Right atrium auricular region (tissue), 2 donors: Measurements from ENCODE around the gene PLEKHM3. TPM values are rescaled to one million over a fixed set of nuclear protein-coding genes. Genes with fewer than 3 reads are reported as not detected.
A peak's percentile ranks its signal among the peaks of the same experiment; 100 is the strongest.
"Not testable (repeated sequence)": the region's sequence is repeated elsewhere in the genome, so short reads cannot be mapped to it uniquely, and the experiment has no call there.

Source experiments
- DNase-seq: peaks from one replicate; pipeline ENCODE4 v3.0.0-alpha.2; 2019; ENCODE audit warnings: low spot score
- H3K27ac ChIP-seq, 2 donors: fragments of 200-600 bp; sonication (generic); 1 replicate in 1 of 2; 2 replicates in 1 of 2; pipeline ENCODE4 v1.5.1; 2016 to 2019
- H3K27me3 ChIP-seq, 2 donors: fragments of 200-600 bp; sonication (generic); one replicate each; pipeline versions ENCODE4 v1.5.1 to v1.6.0; 2017 to 2019
- H3K36me3 ChIP-seq: fragments of 200-600 bp; sonication (generic); one replicate; pipeline ENCODE4 v1.5.1; 2016
- H3K4me1 ChIP-seq, 2 donors: fragments of 200-600 bp; sonication (generic); one replicate each; pipeline versions ENCODE4 v1.5.1 to v1.6.0; 2017 to 2019
- H3K4me3 ChIP-seq, 2 donors: fragments of 200-600 bp; sonication (generic); 1 replicate in 1 of 2; 2 replicates in 1 of 2; pipeline ENCODE4 v1.5.1; 2017 to 2019; ENCODE audit warnings: mild to moderate bottlenecking in 1 of 2, moderate library complexity in 1 of 2
- H3K9me3 ChIP-seq, 2 donors: fragments of 200-600 bp; sonication (generic); one replicate each; pipeline ENCODE4 v1.5.1; 2019
- total RNA-seq, 2 donors: library from RNA; depleted of rRNA; stranded (reverse); fragments of >200 nt; gene quantifications; one replicate each; pipeline ENCODE4 v1.1.0, GENCODE V29; 2016
- TF ChIP-seq, protein P1 (sequence below), 2 donors: fragments of 200-600 bp; sonication (generic); IDR thresholded peaks; one replicate each; pipeline ENCODE4 v1.5.1; 2019; ENCODE audit warnings: antibody characterized with exemption in 2 of 2

The PLEKHM3 gene
- total RNA-seq, 2 donors from 2014 or later, result 14.9 to 20.0 TPM

DNA sequence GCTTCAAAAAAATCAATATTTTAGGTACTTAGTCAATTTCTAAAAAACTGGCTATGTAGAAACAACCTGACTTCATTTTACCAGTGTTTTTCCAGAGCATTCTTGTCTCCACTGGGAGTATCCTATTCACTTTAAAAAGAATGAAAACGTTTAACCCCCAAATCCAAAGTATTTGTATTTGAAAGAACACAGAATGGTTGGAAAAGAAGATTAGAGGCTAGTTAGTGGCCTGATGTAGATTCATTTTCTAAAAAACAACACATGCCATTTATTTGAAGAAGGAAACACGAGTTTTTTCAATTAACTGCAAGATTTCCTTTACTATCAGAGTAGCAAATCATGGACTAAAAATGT is 74.6 kb downstream of the PLEKHM3 start:
- H3K36me3 ChIP-seq, result no peaks in the 10 kb centered on the region
- H3K27ac ChIP-seq, result no peak overlapping the region
- peaks cover 0 to 14% of the 10 kb centered on the region in 2 donors for H3K4me1 ChIP-seq
- DNase-seq, result no peak
- H3K9me3 ChIP-seq, result no peaks in the 10 kb centered on the region
- TF ChIP-seq, protein P1, sequence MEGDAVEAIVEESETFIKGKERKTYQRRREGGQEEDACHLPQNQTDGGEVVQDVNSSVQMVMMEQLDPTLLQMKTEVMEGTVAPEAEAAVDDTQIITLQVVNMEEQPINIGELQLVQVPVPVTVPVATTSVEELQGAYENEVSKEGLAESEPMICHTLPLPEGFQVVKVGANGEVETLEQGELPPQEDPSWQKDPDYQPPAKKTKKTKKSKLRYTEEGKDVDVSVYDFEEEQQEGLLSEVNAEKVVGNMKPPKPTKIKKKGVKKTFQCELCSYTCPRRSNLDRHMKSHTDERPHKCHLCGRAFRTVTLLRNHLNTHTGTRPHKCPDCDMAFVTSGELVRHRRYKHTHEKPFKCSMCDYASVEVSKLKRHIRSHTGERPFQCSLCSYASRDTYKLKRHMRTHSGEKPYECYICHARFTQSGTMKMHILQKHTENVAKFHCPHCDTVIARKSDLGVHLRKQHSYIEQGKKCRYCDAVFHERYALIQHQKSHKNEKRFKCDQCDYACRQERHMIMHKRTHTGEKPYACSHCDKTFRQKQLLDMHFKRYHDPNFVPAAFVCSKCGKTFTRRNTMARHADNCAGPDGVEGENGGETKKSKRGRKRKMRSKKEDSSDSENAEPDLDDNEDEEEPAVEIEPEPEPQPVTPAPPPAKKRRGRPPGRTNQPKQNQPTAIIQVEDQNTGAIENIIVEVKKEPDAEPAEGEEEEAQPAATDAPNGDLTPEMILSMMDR (IDR thresholded peaks at IDR 0.05), result no peak
- H3K4me3 ChIP-seq, result no peak overlapping the region
- H3K27me3 ChIP-seq, result no peaks in the 10 kb centered on the region

DNA sequence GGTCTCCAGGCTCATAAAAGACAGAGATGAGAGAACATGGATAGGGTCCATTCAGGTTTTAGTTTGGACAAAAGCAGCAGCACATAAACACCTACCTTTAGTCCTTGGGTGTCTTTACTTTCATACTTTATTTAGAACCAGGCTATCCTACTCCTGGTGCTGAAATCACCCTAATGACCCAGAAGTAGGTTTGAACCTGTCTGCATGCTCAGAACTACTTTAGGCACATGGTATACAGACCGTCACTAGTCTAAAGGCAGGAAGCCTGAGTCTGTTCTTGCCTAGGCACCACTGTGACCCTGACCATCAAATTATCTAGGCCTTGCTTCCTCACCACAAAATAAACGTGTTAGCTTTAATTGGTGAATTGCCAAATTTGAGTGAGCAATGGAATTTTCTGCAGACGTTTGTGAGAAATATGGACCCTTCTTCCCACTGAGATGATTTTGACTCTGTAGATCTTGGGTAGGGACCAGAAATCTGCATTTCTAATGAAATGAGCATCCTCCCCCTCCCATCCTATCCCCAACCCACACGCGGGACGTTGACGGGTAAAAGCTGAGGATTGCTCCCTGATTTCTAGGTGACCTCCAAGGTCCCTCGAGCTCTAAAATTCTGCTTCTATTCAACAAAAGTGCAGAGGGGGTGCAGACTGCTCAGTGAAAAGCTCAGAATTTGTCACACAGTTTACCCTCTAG is 75.1 kb downstream of the PLEKHM3 start:
- peaks cover 4% of the 10 kb centered on the region for H3K36me3 ChIP-seq
- peaks cover 0 to 14% of the 10 kb centered on the region in 2 donors for H3K4me1 ChIP-seq
- DNase-seq, result no peak
- TF ChIP-seq, protein P1 (IDR thresholded peaks at IDR 0.05), result no peak
- no peaks in the 10 kb centered on the region for H3K9me3 ChIP-seq
- no peaks in the 10 kb centered on the region for H3K27me3 ChIP-seq
- H3K27ac ChIP-seq, result no peak overlapping the region
- no peak overlapping the region for H3K4me3 ChIP-seq

DNA sequence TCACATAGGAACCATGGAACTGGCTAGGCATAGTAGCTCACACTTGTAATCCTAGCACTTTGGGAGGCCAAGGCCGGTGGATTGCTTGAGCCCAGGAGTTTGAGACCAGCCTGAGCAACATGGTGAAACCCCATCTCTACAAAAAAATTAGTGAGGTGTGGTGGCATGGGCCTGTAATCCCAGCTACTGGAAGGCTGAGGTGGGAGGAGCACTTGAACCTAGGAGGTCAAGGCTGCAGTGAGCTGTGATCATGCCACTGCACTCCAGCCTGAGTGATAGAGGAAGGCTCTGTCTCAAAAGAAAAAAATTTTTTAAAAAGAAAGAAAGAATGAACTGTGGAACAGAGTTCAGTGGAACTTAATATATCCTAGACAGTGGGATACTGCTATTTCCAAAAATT is 76.1 kb downstream of the PLEKHM3 start:
- DNase-seq, H3K9me3 ChIP-seq, H3K4me3 ChIP-seq, H3K27me3 ChIP-seq, H3K36me3 ChIP-seq, H3K27ac ChIP-seq: not testable (repeated sequence)
- H3K4me1 ChIP-seq, result peaks cover 0 to 14% of the 10 kb centered on the region in 2 donors

DNA sequence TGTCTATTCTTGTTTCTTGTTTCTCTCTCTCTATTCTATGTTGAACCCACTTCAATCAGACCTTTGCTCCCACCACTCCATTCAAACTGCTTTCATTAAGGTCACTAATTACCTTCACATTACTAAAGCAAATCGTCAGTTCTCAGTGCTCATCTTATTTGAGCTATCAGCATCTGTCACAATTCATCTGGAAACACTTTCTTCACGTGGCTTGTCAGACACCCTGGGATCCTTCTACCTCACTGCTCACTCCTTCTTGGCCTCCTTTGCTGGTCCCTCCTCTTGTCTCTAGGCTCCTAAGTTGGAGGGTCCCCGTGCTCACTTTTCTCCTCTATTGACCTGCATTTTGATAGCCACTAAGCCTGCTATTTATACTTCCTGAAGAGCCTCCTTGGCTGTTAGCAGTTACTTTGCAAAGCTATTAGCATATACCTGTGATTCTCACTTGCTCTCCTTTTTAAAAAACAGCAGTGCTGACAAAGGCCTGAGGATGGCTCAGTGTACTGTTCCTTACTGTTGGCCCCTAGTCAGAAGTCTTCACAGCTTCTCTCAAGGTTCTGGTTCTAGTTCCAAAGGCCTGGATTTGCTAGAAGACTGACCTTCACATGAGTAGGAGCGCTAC is 80.2 kb downstream of the PLEKHM3 start:
- Histone ChIP-seq H3K36me3 (peaks cover 5% of the 10 kb centered on the region), H3K27ac (no peak overlapping the region), H3K9me3 (no peaks in the 10 kb centered on the region), H3K4me3 (no peak overlapping the region), H3K27me3 (no peaks in the 10 kb centered on the region), H3K4me1 (peaks cover 0 to 4% of the 10 kb centered on the region in 2 donors)
- TF ChIP-seq, protein P1 (IDR thresholded peaks at IDR 0.05), result no peak
- no peak for DNase-seq

DNA sequence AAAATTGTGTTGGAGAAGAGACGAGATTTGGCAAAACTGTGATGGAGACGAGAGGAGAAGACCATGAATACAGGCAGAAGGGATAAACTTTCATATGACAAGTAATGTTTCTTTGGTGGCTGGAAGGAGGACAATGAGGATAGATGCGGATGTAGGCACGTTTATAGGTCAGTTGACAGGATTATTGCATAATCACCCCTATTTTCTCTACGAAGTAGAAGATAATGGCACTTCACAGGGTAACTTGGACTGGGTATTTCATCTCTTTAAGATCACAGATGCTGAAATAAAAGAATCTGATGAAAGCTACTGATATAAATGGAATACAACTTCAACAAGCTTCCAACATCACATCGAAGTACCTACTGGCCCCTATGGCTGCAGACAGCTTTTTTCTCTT is 81.0 kb downstream of the PLEKHM3 start:
- H3K27ac ChIP-seq, result no peak overlapping the region
- TF ChIP-seq, protein P1 (IDR thresholded peaks at IDR 0.05), result no peak

DNA sequence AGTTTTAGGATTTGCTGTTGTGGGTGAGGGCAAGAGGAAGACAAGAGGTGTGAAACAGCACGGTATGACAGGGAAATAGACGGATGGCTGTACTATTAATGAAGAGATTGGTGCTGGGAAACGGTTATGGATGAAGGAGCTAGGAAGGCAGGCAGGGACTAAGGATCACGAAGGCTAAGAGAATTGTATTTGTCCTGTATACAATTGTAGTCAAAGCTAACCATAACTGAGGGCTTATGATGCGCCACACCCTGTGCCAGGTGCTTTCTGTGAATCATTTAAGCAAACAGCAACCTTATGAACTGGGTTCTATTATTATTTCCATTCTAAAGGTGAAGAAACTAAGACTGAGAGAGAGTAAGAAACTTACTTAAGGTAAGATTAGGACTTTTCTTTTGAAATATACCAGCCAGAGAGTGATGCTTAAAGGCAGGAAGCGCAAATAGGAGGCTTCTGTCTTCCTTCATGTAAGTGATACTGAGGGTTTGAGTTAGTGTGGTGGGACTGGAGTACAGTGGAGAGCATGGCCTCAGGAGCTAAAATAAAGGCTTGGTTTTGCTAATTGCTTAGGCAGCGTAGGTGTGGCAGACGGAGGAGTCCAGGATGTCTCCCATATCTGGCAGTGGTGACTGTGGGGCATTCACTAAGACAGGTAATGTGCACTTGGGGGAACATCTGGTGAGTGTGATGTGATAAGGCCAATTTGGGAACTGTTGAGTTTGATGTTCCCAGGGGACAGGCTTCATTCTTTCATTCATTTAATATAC is 85.8 kb downstream of the PLEKHM3 start:
- H3K4me1 ChIP-seq, result peaks cover 0 to 18% of the 10 kb centered on the region in 2 donors
- TF ChIP-seq, protein P1 (IDR thresholded peaks at IDR 0.05), result no peak
- H3K4me3 ChIP-seq, result no peak overlapping the region
- H3K9me3 ChIP-seq, result no peaks in the 10 kb centered on the region
- peak overlapping the region; percentile 44 to 75 for H3K27ac ChIP-seq
- DNase-seq, result no peak
- H3K27me3 ChIP-seq, result no peaks in the 10 kb centered on the region
- no peaks in the 10 kb centered on the region for H3K36me3 ChIP-seq

More for the DNA sequence above, 81.0 kb downstream of the PLEKHM3 start:
- DNase-seq, result no peak
- Histone ChIP-seq H3K4me1 (no peaks in the 10 kb centered on the region), H3K27me3 (no peaks in the 10 kb centered on the region), H3K36me3 (peaks cover 5% of the 10 kb centered on the region), H3K4me3 (no peak overlapping the region), H3K9me3 (no peaks in the 10 kb centered on the region)
